ENCODE measurements around the gene ZG16.

Gene ZG16

DNA sequence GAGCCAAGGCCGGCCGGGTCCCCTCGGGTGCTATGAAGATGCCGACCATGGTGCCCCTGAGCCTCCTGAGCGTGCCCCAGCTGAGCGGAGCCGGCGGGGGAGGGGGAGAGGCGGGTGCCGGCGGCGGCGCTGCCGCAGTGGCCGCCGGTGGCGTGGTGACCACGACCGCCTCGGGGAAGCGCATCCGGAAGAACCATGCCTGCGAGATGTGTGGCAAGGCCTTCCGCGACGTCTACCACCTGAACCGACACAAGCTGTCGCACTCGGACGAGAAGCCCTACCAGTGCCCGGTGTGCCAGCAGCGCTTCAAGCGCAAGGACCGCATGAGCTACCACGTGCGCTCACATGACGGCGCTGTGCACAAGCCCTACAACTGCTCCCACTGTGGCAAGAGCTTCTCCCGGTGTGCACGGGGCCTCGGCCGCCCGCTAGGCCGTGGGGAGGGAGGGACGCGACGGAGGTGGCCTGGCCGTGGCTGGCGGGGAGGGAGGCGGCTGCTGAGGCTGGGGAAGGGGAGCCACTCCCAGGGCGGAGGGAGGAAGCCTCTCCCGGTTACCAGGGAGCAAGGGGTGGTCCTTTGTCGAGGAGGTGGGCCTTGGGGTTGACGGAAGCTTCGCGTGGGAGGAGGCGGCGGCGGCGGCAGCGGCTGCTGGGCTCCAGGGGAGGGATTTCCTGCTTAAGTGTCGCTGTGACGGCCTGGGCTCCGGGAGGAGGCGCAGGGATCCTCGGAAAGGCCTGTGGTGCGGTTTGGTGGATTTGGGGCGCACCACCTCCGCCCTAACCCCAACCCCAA is 29.6 kb downstream of the ZG16 start:
- peak; percentile 72 to 77 for DNase-seq (ENCODE audit: extremely low read depth in 1 of 2, low read depth in 1 of 2)

DNA sequence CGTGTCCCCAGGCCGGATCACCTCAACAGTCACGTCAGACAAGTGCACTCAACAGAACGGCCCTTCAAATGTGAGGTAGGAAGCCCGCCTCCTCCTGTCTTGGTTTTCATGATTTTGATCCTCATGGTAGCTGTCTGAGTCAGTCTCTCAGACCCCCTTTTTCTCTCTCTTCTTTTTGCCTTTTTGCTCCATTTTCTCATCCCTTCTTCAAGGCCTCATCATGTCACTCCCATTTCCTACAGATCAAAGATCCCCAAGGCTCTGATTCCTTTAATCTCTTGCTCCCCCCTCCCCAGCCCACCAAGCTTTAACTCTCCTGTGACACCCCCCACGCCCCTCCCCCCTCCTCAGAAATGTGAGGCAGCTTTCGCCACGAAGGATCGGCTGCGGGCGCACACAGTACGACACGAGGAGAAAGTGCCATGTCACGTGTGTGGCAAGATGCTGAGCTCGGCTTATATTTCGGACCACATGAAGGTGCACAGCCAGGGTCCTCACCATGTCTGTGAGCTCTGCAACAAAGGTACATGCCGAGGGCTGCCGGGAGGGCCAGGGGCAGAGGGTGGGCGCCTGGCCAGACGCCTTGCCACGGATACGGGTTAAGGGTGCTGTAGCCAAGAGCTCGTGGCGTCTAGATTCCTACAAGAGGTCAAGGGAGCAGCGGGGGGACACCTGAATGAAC is 30.3 kb downstream of the ZG16 start:
- no peak for DNase-seq (ENCODE audit: extremely low read depth in 1 of 2, low read depth in 1 of 2)

DNA sequence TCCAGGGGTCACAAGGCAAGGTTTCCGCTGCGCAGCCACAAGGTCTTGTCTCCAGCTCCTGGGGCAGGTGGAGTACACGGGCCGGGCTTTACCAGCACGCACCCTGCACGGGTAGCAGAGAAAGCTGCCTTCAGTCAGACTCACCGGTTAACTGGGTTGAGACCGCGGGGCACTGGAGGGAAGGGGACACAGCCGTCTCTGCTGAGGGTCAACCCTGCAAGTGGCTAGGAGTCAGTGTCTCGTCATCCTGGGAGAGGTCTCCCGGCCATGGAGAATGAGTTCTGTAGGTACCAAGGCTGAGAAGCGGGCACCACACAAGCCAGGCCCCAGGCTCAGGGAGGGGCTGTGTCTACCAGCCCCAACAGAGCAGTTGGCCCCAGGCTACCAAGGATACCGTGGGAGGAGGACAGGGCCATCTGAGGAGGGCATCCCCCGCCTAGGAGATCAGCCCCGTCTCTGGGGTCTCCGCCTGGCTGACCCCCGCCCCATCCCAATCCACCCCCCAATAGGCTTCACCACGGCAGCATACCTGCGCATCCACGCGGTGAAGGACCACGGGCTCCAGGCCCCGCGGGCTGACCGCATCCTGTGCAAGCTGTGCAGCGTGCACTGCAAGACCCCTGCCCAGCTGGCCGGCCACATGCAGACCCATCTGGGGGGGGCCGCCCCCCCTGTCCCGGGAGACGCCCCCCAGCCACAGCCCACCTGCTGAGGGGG is 31.1 kb downstream of the ZG16 start:
- no peak for DNase-seq (ENCODE audit: extremely low read depth in 1 of 2, low read depth in 1 of 2)

DNA sequence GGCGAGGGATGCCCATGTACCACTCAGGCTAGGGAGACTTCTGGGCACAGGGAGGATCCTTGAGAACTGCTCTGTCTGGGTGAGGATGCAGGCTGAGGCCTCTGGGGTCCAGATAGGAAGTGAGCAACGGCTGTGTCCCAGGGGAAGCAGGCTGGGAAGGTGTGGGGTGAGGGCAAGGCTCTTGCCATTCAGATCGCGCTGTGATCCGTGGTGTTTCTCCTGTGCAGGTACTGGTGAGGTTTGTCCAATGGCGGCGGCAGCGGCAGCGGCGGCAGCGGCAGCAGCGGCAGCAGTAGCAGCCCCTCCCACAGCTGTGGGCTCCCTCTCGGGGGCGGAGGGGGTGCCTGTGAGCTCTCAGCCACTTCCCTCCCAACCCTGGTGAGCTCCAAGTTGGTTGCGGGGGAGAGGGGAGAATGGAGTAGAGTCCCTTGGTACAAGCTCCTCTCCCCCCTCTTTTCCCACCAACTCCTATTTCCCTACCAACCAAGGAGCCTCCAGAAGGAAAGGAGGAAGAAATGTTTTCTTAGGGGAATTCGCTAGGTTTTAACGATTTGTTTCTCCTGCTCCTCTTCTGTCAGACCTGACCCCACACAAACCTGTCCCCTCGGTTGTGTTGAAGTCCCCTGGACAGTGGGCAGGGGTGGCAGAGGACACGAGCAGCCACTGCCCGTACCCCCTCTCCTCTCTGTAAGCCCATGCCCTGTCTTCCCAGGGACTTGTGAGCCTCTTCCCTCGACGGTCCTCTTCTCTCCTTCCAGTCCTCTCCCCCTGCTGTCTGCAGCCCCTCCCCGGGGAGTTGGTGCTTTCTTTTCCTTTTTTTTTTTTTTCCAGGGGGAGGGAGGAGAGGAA is 32.0 kb downstream of the ZG16 start:
- no peak for DNase-seq (ENCODE audit: extremely low read depth in 1 of 2, low read depth in 1 of 2)

- DNase-seq (ENCODE audit: extremely low read depth in 1 of 2, low read depth in 1 of 2) = no peak
Measured at GRCh38 chr16:29810699-29811169, 32.7 kb downstream of the ZG16 start.

- DNase-seq (ENCODE audit: extremely low read depth in 1 of 2, low read depth in 1 of 2) = peak in 1 of 2 donors; percentile 45
Measured at GRCh38 chr16:29811170-29811895, 33.3 kb downstream of the ZG16 start.

- DNase-seq (ENCODE audit: extremely low read depth in 1 of 2, low read depth in 1 of 2) = no peak
Measured at GRCh38 chr16:29811896-29812665, 34.0 kb downstream of the ZG16 start, which contains the start of gene PRRT2. TSS of gene PRRT2 (plus strand) at chr16:29812193. CDS start at chr16:29813055, 862 bp downstream.

DNA sequence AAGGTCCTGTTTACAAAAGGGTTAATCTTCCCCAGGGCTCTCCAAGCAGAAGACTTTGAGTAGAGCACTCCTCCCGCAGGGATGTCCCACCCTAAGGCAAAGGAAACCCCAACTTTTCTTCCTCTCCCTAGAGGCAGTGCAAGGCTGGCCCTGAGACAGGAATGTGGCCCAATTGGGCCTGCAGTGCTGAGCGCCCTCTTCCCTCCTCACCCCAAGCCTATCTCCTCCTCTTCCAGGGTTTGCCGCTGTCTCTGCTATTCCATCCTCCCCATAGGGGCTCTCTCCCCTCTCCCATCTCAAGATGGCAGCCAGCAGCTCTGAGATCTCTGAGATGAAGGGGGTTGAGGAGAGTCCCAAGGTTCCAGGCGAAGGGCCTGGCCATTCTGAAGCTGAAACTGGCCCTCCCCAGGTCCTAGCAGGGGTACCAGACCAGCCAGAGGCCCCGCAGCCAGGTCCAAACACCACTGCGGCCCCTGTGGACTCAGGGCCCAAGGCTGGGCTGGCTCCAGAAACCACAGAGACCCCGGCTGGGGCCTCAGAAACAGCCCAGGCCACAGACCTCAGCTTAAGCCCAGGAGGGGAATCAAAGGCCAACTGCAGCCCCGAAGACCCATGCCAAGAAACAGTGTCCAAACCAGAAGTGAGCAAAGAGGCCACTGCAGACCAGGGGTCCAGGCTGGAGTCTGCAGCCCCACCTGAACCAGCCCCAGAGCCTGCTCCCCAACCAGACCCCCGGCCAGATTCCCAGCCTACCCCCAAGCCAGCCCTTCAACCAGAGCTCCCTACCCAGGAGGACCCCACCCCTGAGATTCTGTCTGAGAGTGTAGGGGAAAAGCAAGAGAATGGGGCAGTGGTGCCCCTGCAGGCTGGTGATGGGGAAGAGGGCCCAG is 34.9 kb downstream of the ZG16 start:
- no peak for DNase-seq (ENCODE audit: extremely low read depth in 1 of 2, low read depth in 1 of 2)

DNA sequence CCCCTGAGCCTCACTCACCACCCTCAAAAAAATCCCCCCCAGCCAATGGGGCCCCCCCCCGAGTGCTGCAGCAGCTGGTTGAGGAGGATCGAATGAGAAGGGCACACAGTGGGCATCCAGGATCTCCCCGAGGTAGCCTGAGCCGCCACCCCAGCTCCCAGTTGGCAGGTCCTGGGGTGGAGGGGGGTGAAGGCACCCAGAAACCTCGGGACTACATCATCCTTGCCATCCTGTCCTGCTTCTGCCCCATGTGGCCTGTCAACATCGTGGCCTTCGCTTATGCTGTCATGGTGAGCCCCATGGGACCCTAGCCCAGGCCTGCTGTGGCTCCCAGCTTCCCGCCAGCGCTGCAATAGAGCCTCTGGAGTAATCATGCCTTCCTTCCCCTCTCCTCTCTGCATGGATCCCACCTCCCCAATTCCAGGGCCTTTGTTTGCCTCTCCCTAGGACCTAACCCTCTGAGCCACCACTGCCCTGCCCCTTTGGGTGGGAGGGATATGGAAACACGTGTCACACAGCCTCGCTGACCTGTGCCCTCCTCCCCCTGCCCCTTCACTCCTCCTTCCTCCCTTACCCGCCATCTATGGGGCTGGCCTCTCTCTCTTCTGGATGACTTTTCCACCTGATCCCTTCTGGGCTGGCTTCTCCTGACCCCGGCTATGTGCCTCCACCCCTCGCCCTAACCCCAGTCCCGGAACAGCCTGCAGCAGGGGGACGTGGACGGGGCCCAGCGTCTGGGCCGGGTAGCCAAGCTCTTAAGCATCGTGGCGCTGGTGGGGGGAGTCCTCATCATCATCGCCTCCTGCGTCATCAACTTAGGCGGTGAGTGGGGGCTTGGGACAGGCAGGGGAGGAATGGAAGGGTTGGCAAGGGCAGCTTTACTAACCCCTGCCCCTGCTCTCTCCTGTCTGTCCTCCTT is 35.8 kb downstream of the ZG16 start:
- no peak for DNase-seq (ENCODE audit: extremely low read depth in 1 of 2, low read depth in 1 of 2)

DNA sequence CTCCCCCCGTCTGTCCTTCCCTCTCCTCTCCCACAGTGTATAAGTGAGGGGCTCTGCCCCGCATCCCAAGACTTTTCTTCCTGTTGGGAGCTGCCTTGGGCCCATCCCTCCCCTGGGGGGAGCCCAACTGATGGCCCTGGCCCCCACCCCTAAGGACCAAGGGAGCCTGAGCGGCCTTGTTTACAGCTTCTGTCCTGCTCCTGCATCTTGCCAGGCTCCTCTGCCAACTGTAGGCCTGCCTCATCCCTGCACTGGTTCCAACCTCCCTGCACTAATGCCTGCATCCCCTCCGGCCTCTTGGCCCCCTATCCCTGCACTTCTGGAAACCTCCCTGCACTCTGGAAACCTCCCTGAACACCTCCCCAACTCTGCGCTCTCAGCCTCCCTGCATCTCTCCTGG is 36.5 kb downstream of the ZG16 start:
- no peak for DNase-seq (ENCODE audit: extremely low read depth in 1 of 2, low read depth in 1 of 2)

DNA sequence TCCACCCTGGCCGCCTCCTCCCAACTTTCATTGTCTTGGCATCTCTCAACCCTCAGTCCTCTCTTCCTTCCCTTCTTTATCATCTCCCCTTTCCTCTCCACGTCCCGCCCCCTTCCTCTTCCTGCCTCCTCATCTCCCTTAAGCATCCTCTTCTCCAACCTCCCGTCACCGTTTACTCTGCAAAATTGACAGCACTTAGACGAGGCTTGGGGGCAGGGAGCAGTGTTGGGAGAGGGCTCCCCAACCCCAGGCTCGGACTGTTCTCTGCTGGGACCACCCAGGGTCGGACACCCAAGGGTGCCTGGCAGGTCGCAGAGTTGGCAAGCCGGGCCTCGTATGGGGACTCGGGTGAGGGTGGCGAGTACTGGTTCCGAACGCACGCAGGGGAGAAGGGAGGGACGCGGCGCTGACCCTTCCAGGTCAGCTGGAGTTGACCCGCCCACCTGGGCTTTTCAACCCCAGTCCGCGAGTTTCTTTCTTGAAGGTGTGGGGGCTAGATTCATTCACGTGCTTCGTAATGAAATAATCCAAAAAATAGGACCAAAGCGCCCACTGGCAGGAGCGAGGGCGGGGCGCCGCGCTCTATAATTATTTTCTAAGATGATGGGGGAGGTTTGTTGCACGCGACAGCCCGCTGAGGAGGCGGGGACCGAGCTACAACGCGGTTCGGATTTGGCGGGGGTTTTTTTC is 37.1 kb downstream of the ZG16 start:
- no peak for DNase-seq (ENCODE audit: extremely low read depth in 1 of 2, low read depth in 1 of 2)

DNA sequence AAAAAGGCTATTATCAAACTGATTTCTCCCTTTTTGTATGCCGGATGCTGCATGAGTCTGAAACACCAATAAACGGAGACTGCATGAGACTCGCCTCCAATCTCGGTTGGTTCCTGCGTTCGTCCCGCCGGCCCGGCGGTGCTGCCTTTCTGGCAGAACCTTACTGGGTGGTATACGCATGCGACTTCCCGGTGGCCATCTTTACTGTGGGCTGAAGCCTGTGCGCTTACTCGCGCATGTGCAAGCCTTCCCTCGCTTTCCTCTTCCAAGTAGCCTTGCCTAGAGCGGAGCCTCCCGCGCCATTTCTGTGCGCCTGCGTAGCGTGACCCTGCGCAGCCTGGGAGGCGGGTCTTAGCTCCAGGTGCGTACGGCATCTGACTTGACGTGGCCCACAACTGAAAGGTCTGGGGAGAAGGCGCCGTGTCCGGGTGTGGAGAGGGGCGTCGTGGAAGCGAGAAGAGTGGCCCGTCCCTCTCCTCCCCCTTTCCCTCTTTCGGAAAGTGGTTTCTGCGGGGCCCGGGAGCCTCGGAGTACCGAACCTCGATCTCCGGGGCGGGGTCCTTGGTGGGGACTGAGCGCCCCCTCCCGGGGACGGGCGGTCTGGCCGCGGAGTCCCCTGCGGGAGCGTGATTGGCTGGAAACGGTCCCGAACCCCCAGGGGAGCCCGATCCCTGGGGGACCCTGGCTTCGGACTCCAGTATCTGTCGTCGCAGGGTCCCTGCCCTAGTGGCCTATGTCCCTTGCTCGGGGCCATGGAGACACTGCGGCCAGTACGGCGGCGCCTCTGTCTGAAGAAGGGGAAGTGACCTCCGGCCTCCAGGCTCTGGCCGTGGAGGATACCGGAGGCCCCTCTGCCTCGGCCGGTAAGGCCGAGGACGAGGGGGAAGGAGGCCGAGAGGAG is 38.0 kb downstream of the ZG16 start, which contains the start of gene PAGR1:
Gene PAGR1, plus strand, starts transcription at position 360 of the 901 bp plus-strand sequence. Its CDS starts 374 bp downstream, at position 734.
- DNase-seq (ENCODE audit: extremely low read depth in 1 of 2, low read depth in 1 of 2) = peak; percentile 95 to 98

GRCh38 chr16:29816694-29817441 is 38.8 kb downstream of the ZG16 start:
- DNase-seq (ENCODE audit: extremely low read depth in 1 of 2, low read depth in 1 of 2) = no peak

GRCh38 chr16:29818082-29818481 is 40.0 kb downstream of the ZG16 start:
- DNase-seq (ENCODE audit: extremely low read depth in 1 of 2, low read depth in 1 of 2) = no peak

- no peak for DNase-seq (ENCODE audit: extremely low read depth in 1 of 2, low read depth in 1 of 2)
Measured at GRCh38 chr16:29819506-29819905, 41.5 kb downstream of the ZG16 start.

Data from activated CD8-positive, alpha-beta memory T cell treated with anti-CD3 and anti-CD28 coated beads for 1 hour (primary cell).